ENCODE data around the gene ST14.

- no peak for TF ChIP-seq CTCF (conservative IDR thresholded peaks at IDR 0.05 in 1 of 2, IDR thresholded peaks at IDR 0.05 in 1 of 2; ENCODE audit: low read depth in 1 of 2, low read length in 2 of 2)
- TF ChIP-seq EZH2 (IDR thresholded peaks at IDR 0.05; ENCODE audit: low read length, missing control alignments) = no peak
Measured at GRCh38 chr11:130179396-130180306, 20.1 kb downstream of the ST14 start.

Data from fibroblast of lung (primary cell).